Measurements from ENCODE around the gene UBE2E1.

DNA sequence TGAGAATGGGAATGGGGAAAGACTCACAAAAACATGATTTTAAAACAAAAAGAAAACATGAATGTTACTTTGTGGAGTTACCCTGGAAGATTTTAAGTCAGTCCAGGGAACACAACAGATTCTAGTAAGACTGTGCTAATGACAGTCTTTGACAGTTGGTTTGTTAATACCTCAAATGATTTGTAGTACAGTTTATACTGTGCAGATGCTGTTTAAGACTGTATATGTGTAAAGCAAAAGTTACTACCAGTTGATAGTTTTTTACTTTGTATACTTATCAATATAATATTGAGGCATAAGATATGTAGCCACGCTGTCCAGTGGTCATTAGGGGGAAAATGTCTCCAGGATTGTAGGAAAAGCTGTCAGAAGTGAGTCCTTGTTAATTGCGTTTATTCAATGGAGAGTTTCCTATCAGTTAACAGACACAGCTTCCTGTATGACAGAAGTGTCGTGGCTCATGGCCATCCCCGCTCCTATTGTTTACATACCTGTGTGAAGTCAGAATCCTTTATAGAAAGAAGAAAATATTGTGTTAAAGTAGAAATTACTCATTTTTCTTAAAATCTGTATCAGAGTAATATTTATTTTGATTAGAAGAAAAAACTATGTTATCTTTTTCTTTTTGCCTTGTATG, 75.1 kb downstream of the UBE2E1 start:
- TF ChIP-seq, protein P1, sequence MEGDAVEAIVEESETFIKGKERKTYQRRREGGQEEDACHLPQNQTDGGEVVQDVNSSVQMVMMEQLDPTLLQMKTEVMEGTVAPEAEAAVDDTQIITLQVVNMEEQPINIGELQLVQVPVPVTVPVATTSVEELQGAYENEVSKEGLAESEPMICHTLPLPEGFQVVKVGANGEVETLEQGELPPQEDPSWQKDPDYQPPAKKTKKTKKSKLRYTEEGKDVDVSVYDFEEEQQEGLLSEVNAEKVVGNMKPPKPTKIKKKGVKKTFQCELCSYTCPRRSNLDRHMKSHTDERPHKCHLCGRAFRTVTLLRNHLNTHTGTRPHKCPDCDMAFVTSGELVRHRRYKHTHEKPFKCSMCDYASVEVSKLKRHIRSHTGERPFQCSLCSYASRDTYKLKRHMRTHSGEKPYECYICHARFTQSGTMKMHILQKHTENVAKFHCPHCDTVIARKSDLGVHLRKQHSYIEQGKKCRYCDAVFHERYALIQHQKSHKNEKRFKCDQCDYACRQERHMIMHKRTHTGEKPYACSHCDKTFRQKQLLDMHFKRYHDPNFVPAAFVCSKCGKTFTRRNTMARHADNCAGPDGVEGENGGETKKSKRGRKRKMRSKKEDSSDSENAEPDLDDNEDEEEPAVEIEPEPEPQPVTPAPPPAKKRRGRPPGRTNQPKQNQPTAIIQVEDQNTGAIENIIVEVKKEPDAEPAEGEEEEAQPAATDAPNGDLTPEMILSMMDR (conservative IDR thresholded peaks at IDR 0.05; ENCODE audit: low read depth, low read length): no peak
- TF ChIP-seq CHD1 (IDR thresholded peaks at IDR 0.05; ENCODE audit: low read depth, low read length) (no peak), MXI1 (IDR thresholded peaks at IDR 0.05; ENCODE audit: borderline replicate concordance, low read depth, low read length) (no peak), POLR2A (IDR thresholded peaks at IDR 0.05; ENCODE audit: low read depth, low read length) (no peak)
- TF ChIP-seq, protein P2, sequence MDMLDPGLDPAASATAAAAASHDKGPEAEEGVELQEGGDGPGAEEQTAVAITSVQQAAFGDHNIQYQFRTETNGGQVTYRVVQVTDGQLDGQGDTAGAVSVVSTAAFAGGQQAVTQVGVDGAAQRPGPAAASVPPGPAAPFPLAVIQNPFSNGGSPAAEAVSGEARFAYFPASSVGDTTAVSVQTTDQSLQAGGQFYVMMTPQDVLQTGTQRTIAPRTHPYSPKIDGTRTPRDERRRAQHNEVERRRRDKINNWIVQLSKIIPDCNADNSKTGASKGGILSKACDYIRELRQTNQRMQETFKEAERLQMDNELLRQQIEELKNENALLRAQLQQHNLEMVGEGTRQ (IDR thresholded peaks at IDR 0.05; ENCODE audit: low read depth, low read length): no peak
